Activated CD8-positive, alpha-beta memory T cell treated with anti-CD3 and anti-CD28 coated beads for 36 hours (primary cell): ENCODE results near the gene ACO2. TPM values are rescaled to one million over a fixed set of nuclear protein-coding genes. Genes with fewer than 3 reads are reported as not detected.
"Not testable (repeated sequence)": the region's sequence is repeated elsewhere in the genome, so short reads cannot be mapped to it uniquely, and the experiment has no call there.

Experiments
- CTCF ChIA-PET: fragments of 350-600 bp; sonication (Branson Sonifier 250); formaldehyde crosslinking; loops from one replicate; lab custom pipeline; 2021; ENCODE audit warnings: antibody characterized with exemption; lab: Charles Lee
- POLR2A ChIA-PET: fragments of 350-600 bp; sonication (Branson Sonifier 250); formaldehyde crosslinking; loops from one replicate; lab custom pipeline; 2021; ENCODE audit warnings: antibody characterized with exemption; lab: Charles Lee
- total RNA-seq, 2 experiments: library from RNA; stranded (reverse); gene quantifications; one replicate each; pipeline ENCODE4 v1.2.3, GENCODE V29; 2021

The ACO2 gene
- total RNA-seq, 2 experiments from 2014 or later: 111 to 112 TPM

- ChIA-PET CTCF (interaction anchor here (1.2 to 1.4 kb wide), 2 partner anchors 9 to 56 kb away, joined by 3 to 7 read pairs; no protein-coding TSS in a partner anchor), POLR2A (no interaction called here)
These were observed 72.6 kb downstream of the ACO2 start for GRCh38 chr22:41541484-41541883.

- CTCF ChIA-PET: interaction anchor here (2.4 kb wide), 1 partner anchor 10 kb away, joined by 15 read pairs; no protein-coding TSS in a partner anchor
- POLR2A ChIA-PET: interaction anchor here (0.7 kb wide), 1 partner anchor 73 kb away, joined by 3 read pairs; no protein-coding TSS in a partner anchor
These were observed 73.3 kb downstream of the ACO2 start for GRCh38 chr22:41542224-41542623.

- ChIA-PET POLR2A (interaction anchor here (0.5 to 1.4 kb wide), 6 partner anchors 19 to 257 kb away, joined by 3 to 5 read pairs (median 3); partner anchors contain the start of genes ACO2, PHF5A and PMM1), CTCF (interaction anchor here (0.7 to 2.4 kb wide), 3 partner anchors 9 to 50 kb away, joined by 3 to 15 read pairs (median 3); no protein-coding TSS in a partner anchor)
These were observed 75.1 kb downstream of the ACO2 start, which contains the start of gene POLR3H for GRCh38 chr22:41543854-41544670. Gene POLR3H (minus strand): TSS chr22:41544470. CDS start chr22:41544101, 369 bp downstream.

GRCh38 chr22:41544671-41545476 lies 76.0 kb downstream of the ACO2 start:
- ChIA-PET POLR2A (interaction anchor here (0.6 kb wide), 1 partner anchor 258 kb away, joined by 3 read pairs; no protein-coding TSS in a partner anchor), CTCF (interaction anchor here (0.6 to 2.4 kb wide), 2 partner anchors 13 to 20 kb away, joined by 3 to 15 read pairs; no protein-coding TSS in a partner anchor)

- ChIA-PET CTCF (interaction anchor here (0.7 to 1.2 kb wide), 2 partner anchors 22 to 60 kb away, joined by 3 read pairs; no protein-coding TSS in a partner anchor), POLR2A (no interaction called here)
These were observed 79.9 kb downstream of the ACO2 start for GRCh38 chr22:41548830-41549211.

DNA sequence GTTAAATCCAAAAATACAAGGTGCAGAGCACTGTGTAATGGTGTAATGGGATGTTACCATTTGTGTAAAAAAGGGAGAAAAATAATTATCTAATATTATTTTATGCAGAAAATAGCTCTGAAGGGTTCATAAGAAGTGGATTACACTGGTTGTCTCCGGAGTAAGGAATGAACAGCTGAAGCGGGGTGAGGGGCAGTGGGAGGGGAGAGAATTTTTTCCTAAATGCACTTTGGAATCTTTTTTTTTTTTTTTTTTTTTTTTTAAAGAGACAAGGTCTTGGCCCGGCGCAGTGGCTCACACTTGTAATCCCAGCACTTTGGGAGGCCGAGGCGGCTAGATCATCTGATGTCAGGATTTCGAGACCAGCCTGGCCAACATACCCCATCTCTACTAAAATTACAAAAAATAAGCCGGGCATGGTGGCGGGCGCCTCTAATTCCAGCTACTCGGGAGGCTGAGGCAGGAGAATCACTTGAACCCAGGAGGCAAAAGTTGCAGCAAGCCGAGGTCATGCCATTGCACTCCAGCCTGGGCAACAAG lies 82.1 kb downstream of the ACO2 start:
- ChIA-PET POLR2A (interaction anchor here (0.7 kb wide), 1 partner anchor 16 kb away, joined by 3 read pairs; no protein-coding TSS in a partner anchor), CTCF (no interaction called here)

DNA sequence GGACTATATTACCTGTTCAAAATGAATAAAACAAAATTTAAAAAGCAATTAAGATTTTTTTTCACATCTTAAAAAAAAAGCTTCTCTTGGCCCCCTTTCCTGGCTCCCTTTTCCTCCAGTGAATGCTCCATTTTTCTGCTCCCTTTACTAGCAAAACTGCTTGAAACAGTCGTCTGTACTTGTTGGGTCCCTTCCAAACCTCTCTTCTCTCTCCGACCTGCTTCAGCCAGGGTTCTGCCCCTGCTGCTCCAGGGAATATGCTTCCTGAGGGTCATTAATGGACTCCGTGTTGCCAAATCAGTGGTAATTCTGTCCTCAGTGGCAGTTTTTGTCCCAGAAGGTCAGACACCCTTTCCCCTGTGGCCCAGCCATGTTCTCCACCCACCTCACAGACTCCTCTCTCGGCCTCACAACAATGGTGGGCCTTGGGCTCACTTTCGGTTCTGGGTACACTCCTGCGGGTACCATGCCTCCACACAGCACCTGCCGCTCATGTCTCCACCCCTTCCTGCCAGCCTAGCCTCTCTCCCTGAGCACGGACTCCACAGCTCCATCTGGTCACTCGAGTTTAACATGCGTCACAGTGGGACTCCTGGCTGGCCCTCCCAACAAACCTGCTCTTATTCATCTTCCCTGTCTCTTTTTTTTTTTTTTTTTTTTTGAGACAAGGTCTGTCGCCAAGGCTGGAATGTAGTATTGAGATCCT lies 83.1 kb downstream of the ACO2 start:
- CTCF ChIA-PET: interaction anchor here (0.6 kb wide), 2 partner anchors 8 to 381 kb away, joined by 3 read pairs; no protein-coding TSS in a partner anchor
- POLR2A ChIA-PET: interaction anchor here (0.6 to 0.7 kb wide), 2 partner anchors 17 to 144 kb away, joined by 3 to 7 read pairs; no protein-coding TSS in a partner anchor

DNA sequence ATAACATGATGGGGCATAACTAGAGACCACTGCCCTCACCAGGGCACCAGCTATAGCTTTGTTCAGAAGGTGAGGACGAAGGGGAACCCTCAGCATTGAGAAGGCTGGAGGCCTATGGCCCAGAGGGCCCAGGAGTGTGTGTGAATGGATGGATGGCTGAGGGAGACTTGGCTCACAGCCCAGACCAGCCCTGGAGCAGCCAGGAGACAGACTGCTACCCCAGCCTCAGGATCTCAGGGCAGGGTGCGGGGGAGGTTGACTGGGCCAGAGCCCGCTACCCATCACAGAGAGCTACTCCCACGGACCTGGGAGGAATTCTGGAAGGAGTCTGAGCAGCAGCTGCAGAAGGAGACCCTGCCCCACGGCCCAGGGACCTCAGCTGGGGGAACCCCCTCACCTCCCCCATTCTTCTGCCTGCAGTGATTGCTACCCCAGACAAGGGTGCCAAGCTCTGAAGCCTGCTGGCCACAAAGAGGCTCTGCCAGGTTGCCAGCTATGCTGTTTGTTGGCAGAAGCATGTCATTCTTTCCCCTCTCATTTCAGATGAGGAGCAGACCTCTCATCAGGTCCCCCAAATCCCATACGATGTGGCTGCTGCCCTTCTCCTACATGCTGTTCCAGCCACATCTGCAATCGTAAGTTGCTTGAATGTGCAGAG lies 86.5 kb downstream of the ACO2 start:
- ChIA-PET POLR2A (no interaction called here), CTCF (no interaction called here)

DNA sequence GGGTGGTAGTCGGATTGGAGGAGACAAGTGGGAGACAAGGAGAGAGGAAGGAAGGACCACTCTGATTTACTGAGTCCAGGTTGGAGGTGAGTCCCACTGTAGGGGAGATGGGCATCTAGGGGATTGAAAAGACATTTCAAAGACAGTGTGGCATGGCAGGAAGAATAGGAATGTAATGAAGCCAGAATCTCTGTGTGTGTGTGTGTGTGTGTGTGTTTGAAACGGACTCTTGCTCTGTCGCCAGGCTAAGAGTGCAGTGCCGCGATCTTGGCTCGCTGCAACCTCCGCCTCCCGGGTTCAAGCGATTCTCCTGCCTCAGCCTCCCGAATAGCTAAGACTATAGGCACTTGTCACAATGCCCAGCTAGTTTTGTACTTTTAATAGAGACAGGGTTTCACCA lies 87.6 kb downstream of the ACO2 start:
- CTCF ChIA-PET: no interaction called here
- POLR2A ChIA-PET: no interaction called here

- ChIA-PET POLR2A (no interaction called here), CTCF (interaction anchor here (0.9 kb wide), 1 partner anchor 154 kb away, joined by 3 read pairs; no protein-coding TSS in a partner anchor)
These were observed 88.7 kb downstream of the ACO2 start for GRCh38 chr22:41557401-41558240.

DNA sequence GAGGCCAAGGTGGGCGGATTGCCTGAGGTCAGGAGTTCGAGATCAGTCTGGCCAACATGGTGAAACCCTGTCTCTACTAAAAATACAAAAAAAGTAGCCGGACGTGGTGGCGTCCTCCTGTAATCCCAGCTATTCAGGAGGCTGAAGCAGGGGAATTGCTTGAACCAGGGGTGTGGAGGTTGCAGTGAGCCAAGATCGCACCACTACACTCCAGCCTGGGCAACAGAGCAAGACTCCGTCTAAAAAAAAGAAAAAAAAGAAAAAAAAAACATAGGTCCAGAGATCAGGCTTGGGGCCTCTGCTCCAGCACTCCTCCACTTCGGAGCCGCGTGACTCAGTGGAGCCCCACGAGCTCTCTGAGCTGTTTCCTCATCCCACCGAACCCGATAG lies 89.3 kb downstream of the ACO2 start:
- POLR2A ChIA-PET: not testable (repeated sequence)
- CTCF ChIA-PET: interaction anchor here (0.9 kb wide), 1 partner anchor 155 kb away, joined by 3 read pairs; no protein-coding TSS in a partner anchor

DNA sequence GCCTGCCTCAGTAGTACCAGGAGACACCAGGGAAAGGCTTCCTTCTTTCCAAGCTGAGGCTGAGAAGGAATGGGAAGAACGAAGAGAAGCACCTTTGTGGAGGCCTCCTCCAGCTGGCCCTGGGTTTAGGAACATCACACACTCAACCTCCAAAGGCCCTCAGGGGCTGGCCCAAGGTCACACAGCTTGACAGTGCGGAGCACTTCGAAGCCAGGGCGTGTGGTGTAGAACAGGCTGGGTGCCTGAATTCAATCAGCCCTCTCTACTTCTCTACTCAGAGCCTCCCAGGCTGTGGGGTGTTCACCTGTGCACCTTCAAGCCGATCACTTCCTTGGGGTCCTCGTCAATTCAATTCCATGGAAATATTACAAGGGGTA lies 91.2 kb downstream of the ACO2 start:
- POLR2A ChIA-PET: interaction anchor here (0.5 kb wide), 1 partner anchor 262 kb away, joined by 6 read pairs; no protein-coding TSS in a partner anchor
- CTCF ChIA-PET: interaction anchor here (0.7 kb wide), 1 partner anchor 20 kb away, joined by 3 read pairs; no protein-coding TSS in a partner anchor

- ChIA-PET CTCF (no interaction called here), POLR2A (no interaction called here)
These were observed 92.4 kb downstream of the ACO2 start for GRCh38 chr22:41561335-41561734.

DNA sequence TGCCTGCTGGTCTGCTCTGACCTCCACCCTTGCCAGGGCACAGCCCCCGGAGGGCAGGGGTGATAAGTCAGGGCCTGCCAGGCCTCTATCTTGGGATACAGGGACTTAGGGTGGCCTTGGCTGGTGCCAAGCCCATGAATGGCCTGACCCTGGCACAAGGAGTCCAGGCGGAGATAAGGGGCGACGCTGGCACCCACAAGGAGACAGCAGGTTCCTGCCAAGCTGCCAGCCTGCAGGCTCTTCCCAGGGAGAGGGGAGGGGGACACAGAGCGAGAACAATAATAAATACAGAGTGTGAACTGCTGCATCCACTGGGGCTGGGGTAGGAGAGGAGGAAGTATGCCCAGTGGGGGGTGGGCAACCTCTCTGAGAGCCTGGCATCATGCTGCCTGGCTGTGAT lies 92.9 kb downstream of the ACO2 start:
- CTCF ChIA-PET: no interaction called here
- POLR2A ChIA-PET: no interaction called here

- POLR2A ChIA-PET: no interaction called here
- CTCF ChIA-PET: no interaction called here
These were observed 93.5 kb downstream of the ACO2 start for GRCh38 chr22:41562461-41562860.

GRCh38 chr22:41563051-41563711 lies 94.3 kb downstream of the ACO2 start:
- POLR2A ChIA-PET: no interaction called here
- CTCF ChIA-PET: no interaction called here
